ENCODE results near the gene LGALSL. TPM values are rescaled to one million over a fixed set of nuclear protein-coding genes. Genes with fewer than 3 reads are reported as not detected.

The LGALSL gene
- total RNA-seq, 1 experiment from 2014 or later: 7.4 TPM

GRCh38 chr2:64456293-64456692 is 2.3 kb downstream of the LGALSL start:
- intact Hi-C loops (cut with micrococcal nuclease; ENCODE audit: unreplicated experiment): no loop called here
- Histone ChIP-seq H3K4me1 (ENCODE audit: insufficient read depth, low read length, poor library complexity, severe bottlenecking) (peaks cover 21% of the 10 kb centered on the region), H3K4me3 (ENCODE audit: low read depth, low read length, poor library complexity, severe bottlenecking) (no peak overlapping the region), H3K36me3 (ENCODE audit: insufficient read depth, low read length, poor library complexity, severe bottlenecking) (no peaks in the 10 kb centered on the region), H3K9me3 (ENCODE audit: low read depth, low read length, poor library complexity, severe bottlenecking) (no peaks in the 10 kb centered on the region), H3K27ac (ENCODE audit: low read depth, low read length, poor library complexity, severe bottlenecking) (no peak overlapping the region), H3K27me3 (replicated peaks; ENCODE audit: insufficient read depth, low read depth, low read length, poor library complexity) (no peaks in the 10 kb centered on the region)
- TSS peak; percentile 42 for BruUV-seq (replicated peaks)
- ChIA-PET POLR2A (ENCODE audit: low non-redundant PET) (no interaction called here), CTCF (interaction anchor here (0.7 kb wide), 1 partner anchor 12 kb away, joined by 4 read pairs; no protein-coding TSS in a partner anchor)
- TF ChIP-seq EZH2 (IDR thresholded peaks at IDR 0.05; ENCODE audit: borderline replicate concordance, low read depth, low read length, poor library complexity, severe bottlenecking) (no peak), CTCF (conservative IDR thresholded peaks at IDR 0.05; ENCODE audit: low read depth, low read length) (no peak)
- no peak for DNase-seq (ENCODE audit: low spot score)

GRCh38 chr2:64457524-64457923 is 3.6 kb downstream of the LGALSL start:
- H3K4me3 ChIP-seq (ENCODE audit: low read depth, low read length, poor library complexity, severe bottlenecking): no peak overlapping the region
- intact Hi-C loops (cut with micrococcal nuclease; ENCODE audit: unreplicated experiment): no loop called here
- H3K9me3 ChIP-seq (ENCODE audit: low read depth, low read length, poor library complexity, severe bottlenecking): no peaks in the 10 kb centered on the region
- TF ChIP-seq EZH2 (IDR thresholded peaks at IDR 0.05; ENCODE audit: borderline replicate concordance, low read depth, low read length, poor library complexity, severe bottlenecking): no peak
- peak; percentile 40; the same call in 1 of the 2 replicates for TF ChIP-seq CTCF (conservative IDR thresholded peaks at IDR 0.05; ENCODE audit: low read depth, low read length)
- H3K36me3 ChIP-seq (ENCODE audit: insufficient read depth, low read length, poor library complexity, severe bottlenecking): no peaks in the 10 kb centered on the region
- H3K27me3 ChIP-seq (replicated peaks; ENCODE audit: insufficient read depth, low read depth, low read length, poor library complexity): no peaks in the 10 kb centered on the region
- ChIA-PET POLR2A (ENCODE audit: low non-redundant PET) (no interaction called here), CTCF (no interaction called here)
- no TSS peak for BruUV-seq (replicated peaks)
- peaks cover 33% of the 10 kb centered on the region for H3K4me1 ChIP-seq (ENCODE audit: insufficient read depth, low read length, poor library complexity, severe bottlenecking)
- H3K27ac ChIP-seq (ENCODE audit: low read depth, low read length, poor library complexity, severe bottlenecking): no peak overlapping the region
- DNase-seq (ENCODE audit: low spot score): peak; percentile 6

- DNase-seq (ENCODE audit: low spot score): no peak
- POLR2A ChIA-PET (ENCODE audit: low non-redundant PET): no interaction called here
- intact Hi-C loops (cut with micrococcal nuclease; ENCODE audit: unreplicated experiment): no loop called here
- H3K4me1 ChIP-seq (ENCODE audit: insufficient read depth, low read length, poor library complexity, severe bottlenecking): peaks cover 23% of the 10 kb centered on the region
- CTCF ChIA-PET: no interaction called here
- no peak overlapping the region for H3K27ac ChIP-seq (ENCODE audit: low read depth, low read length, poor library complexity, severe bottlenecking)
- no peaks in the 10 kb centered on the region for H3K27me3 ChIP-seq (replicated peaks; ENCODE audit: insufficient read depth, low read depth, low read length, poor library complexity)
- no peak overlapping the region for H3K4me3 ChIP-seq (ENCODE audit: low read depth, low read length, poor library complexity, severe bottlenecking)
- no peaks in the 10 kb centered on the region for H3K9me3 ChIP-seq (ENCODE audit: low read depth, low read length, poor library complexity, severe bottlenecking)
- H3K36me3 ChIP-seq (ENCODE audit: insufficient read depth, low read length, poor library complexity, severe bottlenecking): no peaks in the 10 kb centered on the region
- TF ChIP-seq EZH2 (IDR thresholded peaks at IDR 0.05; ENCODE audit: borderline replicate concordance, low read depth, low read length, poor library complexity, severe bottlenecking): no peak
- TF ChIP-seq CTCF (conservative IDR thresholded peaks at IDR 0.05; ENCODE audit: low read depth, low read length): no peak
- no TSS peak for BruUV-seq (replicated peaks)
Observed at GRCh38 chr2:64459575-64459974, 5.6 kb downstream of the LGALSL start.
